H4 (cell line): ENCODE measurements around the gene CARM1. TPM values are rescaled to one million over a fixed set of nuclear protein-coding genes. Genes with fewer than 3 reads are reported as not detected.
"Not testable (repeated sequence)": the region's sequence is repeated elsewhere in the genome, so short reads cannot be mapped to it uniquely, and the experiment has no call there.

Experiments used
- DNase-seq: peaks from one replicate; pipeline ENCODE4 v3.0.0-alpha.2; 2015; ENCODE audit warnings: low spot score
- total RNA-seq: library from RNA; depleted of rRNA; stranded (reverse); fragments of >200 nt; shearing (Covaris generic); gene quantifications from 2 replicates; pipeline ENCODE4 v1.2.3, GENCODE V29; 2014; rRNA removed

CARM1 gene
- 21.0 and 21.2 TPM in 2 replicates for total RNA-seq

DNA sequence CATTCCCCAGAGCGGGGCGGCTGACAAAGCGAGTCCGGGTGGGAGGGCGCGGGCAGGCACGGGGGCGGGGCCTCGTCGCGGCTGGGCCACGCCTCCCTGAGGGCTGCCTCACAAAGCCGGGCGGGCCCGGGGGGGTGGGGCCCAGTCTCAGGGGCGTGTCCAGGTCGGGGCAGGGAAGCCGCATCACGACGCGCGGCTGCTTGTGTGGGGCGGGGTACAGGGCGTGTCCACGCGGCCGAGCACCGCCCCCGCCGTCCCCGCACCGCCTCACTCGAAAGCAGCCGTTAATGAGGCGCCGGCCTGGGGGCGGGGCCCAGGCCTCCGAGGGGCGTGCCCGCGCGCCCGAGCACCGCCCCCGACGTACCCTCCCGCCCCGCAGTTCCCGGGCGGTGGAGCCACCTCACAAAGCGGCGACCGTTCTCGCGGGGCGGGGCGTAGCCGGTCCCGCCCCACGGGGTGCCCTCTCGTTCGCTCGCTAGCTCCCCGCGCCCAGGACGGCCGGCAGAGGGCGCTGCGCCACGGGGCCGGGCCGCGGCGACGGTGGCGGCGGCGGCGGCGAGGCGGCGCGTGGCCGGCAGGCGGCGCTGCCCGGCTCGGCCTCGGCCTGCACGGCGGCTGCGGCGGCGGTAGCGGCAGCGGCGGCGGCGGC is at the start of gene CARM1:
CARM1 (plus strand) TSS at position 599 of the 649 bp plus-strand sequence. CDS start 150 bp downstream, outside the sequence.
- DNase-seq, result peak; percentile 90

DNA sequence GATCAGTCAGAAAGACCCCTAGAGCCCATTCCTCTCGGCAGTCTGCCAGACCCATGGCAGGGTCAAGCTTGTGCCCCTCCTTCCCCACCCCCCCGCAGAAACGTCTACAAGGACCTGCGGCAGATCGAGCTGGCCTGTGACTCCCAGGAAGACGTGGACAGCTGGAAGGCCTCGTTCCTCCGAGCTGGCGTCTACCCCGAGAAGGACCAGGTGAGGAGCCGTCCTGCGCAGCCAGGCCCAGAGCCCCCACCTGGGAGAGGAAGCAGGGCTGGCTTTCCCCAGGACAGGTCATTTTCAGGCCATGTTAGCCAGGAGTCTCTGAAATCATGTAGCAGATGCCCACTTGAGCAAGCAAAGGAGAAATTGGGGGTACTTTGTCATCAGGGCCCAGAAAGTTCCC is 47.7 kb upstream of the CARM1 start:
- no peak for DNase-seq

DNA sequence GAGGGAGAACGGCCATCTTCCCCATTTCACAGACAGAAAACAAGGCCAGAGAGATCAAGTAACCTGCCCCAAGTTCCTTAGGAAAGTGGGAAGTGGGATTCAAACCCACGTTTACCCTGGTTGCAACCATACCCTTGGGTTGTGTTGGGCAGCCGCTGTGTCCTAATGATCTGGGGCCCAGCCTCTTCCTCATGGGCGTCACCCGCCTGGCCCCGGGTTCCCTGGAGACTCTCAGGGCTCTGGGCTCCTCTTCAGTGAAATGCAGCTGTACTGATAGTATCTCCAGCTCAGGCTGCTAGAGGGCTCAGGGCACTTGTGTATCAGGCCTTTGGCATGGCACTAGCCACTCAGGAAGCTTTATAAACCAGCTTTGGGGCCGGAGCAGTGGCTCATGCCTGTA is 45.1 kb upstream of the CARM1 start:
- no peak for DNase-seq

DNA sequence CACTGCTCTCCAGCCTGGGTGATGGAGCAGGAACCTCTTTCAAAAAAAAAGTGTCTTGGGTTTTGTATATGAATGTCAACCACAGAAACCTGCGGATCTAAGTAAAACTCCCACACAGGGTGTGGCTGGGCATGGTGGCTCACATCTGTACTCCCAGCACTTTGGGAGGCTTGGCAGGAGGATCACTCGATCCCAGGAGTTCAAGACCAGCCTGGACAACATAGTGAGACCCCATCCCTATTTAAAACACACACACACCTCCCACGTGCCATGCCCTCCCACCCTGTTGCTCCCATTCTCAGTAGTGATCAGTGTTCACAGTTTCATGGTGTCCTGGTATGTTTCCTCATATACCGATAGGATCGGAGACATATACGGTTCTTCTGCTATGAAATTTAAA is 44.5 kb upstream of the CARM1 start:
- no peak for DNase-seq

DNA sequence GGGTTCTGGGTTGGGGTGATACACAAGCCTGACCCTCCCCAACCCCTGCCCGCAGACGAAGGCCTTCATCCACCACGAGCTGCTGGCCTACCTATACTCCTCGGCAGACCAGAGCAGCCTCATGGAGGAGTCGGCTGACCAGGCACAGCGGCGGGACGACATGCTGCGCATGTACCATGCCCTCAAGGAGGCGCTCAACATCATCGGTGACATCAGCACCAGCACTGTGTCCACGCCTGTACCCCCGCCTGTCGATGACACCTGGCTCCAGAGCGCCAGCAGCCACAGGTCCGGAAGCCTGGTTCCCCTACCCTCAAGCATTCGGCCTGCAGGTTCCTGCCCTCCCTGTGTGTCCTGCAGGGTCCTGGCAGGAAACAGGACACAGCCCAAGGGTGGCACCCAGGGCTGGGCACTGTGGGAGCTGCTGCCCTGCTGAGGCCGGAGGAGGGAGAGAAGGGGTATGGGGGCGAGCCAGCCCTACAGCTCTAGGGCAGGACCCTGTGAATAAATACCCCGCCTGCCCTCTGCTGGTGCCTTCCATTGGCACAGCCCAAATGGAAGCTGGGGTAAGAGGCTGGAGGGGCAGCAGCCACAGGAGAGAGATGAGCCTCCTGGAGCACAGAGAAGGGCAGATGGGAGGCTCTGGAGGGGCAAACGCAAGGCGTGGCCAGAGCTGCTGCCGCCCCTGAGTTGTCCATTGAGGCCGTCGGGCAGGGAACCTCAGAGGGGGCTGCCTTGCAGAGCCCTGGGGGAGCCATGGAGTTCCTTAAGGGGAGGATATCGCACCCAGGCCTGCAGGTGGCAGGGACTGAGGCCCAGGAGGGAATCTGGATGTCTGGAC is 42.2 kb upstream of the CARM1 start:
- DNase-seq, result no peak

DNA sequence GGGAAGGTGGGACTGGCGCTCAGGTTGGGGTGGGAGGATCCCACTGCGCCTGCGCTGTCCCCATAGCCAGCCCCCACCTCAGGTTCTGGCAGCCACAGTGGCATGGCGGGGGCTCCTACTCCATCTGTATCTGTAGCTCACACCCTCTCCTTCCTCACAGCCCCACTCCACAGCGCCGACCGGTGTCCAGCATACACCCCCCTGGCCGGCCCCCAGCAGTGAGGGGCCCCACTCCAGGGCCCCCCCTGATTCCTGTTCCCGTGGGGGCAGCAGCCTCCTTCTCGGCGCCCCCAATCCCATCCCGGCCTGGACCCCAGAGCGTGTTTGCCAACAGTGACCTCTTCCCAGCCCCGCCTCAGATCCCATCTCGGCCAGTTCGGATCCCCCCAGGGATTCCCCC is 41.4 kb upstream of the CARM1 start:
- no peak for DNase-seq

DNA sequence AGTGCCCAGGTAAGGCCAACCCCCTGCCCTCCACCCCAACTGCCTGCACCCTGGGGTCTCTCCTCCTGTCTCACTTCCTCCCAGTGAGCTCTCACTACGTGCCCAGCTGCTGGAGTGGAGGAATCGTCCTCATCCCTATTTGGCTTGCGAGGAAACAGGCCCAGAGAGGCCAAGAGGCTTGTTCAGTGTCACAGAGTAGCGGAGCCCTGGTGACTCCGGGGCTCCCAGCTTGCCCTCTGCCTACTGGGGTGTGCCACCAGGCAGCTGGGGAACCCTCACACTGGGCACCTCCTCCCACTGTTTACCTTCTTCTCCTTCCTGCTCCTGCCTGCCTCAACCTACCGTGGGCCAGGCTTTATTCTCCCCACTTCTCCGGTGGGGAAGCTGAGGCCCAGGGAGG is 41.0 kb upstream of the CARM1 start:
- DNase-seq, result no peak

DNA sequence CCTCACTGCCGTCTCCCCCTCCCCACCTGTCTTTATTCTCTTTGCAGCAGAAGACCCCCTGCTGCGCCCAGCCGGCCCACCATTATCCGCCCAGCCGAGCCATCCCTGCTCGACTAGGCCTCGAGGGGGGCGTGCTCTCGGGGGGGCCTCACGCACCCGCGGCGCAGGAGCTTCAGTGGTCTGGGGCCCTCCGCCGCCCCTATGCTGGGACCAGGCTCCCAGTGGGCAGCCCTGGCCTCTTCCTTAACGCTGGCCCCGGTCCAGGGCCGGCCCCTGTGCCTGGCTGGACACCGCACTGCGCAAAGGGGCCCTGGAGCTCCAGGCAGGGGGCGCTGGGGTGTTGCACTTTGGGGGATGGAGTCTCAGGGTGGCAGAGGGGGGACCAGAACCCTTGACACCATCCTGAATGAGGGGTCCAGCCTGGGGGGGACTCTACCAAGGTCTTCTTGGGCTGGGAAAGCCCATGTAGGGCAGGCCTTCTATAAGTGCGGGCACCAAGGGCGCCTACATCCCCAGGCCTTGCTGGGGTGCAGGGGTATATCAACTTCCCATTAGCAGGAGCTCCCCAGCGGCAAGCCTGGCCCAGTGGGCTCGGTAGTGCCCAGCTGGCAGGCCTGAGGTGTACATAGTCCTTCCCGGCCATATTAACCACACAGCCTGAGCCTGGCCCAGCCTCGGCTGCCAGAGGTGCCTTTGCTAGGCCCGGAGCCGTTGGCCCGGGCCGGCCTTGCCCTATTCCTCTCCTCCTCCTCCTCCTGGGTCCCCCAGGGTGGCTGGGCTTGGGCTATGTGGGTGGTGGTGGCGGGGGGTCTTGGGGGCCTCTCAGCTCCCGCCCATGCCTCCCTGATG is 40.2 kb upstream of the CARM1 start:
- no peak for DNase-seq

DNA sequence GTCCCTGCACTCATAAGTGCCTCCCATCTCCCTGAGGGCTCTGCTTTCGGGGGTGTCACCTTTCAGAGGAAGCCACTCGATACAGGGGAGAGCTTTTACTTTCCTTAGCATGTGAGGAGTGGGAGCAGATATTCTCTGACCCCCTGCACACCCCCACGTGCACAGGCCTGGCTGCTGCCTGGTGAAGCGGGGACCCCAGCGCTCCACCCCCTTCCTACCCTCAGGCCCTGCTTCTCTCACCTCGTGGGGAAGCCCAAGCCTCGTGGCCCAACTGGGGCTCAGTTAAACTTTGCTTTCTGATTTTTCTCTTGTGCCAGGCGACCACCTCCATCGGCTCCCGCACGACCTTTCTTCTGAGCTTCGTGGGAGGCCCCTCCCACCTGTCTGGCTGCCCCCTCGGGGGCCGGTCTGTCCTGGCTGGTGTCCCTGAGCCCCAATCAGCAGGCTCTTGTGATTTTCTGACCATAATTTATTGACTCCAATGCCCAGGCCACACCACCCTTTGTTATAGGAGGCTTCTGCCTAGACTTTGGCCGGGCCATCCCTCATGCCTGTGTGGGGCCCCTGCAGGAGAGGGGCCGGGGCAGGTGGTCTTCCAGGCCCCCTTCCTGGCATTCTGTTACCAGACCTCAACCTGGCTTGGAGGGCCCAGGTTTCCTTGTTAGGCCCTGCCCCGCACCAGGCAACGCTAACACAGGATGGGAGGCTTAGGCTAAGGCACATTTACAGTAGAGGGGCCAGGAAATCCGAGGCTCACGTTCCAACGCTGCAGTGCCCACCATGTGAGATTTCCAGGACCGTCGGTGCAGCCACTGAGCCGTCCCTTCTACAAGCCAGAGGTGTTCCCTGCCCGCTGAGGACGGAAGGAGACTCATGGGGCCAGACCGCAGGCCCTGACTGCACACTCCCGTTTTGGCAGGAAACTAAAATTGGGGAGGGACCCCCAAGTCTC is 39.1 kb upstream of the CARM1 start:
- DNase-seq, result no peak

DNA sequence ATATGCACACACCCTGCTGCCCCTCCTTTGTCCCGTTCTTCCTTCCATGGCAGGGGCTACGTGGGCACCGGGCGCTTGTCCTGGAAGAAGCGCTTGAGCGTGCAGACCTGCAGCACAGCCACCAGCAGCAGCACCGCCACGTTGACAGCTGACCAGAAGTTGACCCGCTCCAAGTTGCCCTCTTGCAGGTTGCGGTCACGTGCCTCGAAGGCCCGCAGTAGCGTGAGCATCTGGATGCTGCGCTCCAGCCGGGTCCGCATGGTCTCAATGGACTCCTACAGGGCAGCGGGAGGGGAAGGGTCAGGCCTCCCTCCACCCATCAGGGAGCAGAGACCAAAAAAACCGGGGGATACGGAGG is 38.4 kb upstream of the CARM1 start:
- no peak for DNase-seq

DNA sequence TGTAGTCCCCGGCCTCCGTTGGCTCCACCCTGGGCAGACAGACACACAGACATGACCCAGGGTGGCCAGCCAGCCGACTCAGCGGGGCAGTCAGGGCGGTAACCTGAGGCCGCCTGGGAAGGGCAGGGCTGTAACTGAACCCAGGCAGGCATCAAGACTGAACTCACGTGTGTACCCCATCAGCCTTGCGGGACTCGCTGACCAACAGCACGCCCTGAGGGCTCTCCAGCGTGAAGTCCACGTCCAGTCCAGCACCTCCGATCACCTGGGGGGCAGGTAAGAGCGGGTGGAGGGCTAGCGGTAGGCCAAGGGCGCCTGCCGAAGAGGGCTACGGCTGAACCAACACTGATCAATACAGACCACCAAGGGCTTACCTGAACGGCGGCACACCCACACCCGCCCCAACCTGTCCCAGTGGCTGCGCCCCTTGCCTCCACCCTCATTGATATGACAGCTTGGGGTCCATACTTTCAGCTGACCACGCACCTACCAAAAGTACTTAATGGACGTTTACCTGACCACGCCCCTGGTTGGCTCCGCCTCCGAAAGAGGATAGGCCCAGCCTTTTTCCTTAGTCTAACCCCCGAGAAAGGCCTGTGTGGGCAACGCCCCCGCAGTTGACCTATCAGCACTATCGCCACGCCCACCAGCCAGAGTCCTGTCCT is 36.1 kb upstream of the CARM1 start:
- DNase-seq, result no peak

DNA sequence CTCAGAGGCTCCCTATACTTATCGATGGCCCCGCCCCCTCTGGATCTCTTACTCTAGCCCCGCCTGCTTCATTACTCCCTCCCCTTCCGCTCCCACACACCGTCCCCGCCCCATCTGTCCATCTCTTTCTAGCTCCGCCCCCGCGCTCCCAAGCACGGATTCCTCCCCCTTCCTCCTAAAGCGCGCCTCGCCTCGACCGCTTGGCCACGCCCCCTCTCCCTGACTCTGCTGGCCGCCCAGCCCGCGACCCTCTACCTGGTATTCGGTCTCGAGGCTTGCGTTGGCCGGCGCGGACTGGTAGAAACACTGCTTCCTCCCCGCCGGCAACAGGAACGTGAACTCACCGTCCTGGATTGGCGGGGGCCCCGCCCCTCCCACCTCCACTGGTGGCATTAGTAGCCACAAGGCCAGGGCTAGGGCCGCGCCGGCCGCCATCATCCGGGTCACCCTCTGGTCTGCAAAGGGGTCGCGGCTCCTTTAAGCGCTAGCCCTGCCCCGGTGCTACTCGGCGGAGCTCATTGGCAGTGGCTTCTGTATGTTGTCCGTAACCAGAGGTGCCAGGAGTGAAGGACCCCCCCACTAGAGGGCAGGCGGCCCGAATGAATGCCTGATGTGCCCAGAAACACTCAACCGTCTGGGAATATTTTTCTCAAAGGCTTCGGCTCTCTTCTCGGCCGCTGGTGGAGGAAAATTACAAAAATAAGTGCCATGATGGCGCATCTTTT is 35.4 kb upstream of the CARM1 start, which contains the start of gene TMED1:
TMED1 (minus strand) TSS at position 459 of the 725 bp plus-strand sequence; CDS start at position 438, 21 bp downstream.
- DNase-seq, result peak; percentile 98

DNA sequence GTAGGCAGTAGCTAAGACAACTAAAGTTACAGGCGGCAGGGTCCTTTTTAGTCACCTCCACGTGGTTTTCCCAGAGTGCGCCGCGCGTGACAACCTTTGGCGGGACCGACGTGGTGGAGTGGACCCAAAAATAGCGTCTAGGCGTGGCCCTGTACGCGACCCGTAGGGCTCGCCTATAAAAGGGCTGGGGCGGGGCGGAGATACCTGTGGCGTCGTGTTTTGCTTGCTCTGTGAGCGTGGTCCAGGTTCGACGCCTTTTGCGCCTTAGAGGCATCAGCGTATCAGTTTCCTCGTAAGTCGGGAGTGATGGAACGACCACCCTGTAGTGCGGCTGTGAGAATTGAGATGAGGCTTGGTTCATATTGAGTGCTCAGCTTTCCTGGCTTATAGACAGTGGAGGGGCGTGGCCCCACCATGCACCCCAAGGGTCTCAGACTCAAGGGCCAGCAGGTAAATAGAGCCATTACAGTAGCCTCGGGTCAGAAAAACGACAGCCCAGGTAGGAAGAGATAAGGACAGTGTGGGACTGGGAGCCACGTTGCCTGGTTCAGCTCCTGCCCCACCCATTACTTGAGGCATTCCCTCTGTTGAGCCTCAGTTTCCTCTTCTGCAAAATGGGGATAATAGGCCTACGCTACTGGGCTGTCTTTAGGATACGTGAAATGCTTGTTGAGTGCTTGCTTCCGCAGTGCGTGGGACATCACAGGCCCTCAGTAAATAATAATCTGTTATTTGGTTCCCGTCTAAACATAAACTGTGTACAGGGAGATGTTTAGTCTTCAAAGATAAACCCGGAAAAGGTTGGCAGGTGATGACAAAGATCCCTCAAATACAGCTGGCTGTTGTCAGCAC is 34.6 kb upstream of the CARM1 start:
- DNase-seq, result peak; percentile 78

DNA sequence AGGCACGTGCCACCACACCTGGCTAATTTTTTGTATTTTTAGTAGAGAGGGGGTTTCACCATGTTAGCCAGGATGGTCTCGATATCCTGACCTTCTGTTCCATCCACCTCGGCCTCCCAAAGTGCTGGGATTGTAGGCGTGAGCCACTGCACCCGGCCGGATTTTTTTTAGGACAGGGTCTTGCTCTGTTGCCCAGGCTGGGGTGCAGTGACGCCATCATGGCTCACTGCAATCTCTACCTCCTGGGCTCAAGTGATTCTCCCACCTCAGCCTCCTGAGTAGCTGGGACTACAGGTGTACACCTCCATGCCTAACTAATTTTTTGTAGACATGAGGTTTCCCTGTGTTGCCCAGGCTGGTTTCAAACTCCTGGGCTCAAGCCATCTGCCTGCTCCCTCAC is 33.7 kb upstream of the CARM1 start:
- DNase-seq, result not testable (repeated sequence)

DNA sequence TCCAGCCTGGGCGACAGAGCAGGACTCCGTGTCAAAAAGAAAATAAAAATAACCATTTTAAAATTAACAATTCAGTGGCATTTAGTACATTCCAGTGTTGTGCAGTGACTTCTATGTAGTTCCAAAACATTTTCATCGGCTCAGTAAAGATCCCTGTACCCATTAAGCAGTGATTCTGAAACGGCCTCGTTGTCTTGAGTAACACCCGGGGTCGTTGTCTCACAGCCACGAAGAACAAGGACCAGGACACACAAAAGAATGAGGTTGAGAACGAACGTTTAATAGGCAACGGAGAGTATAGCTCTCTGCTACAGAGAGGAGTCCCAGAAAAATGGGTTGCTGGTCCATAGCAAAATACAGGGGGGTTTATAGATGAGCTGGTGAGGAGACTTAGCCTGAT is 33.0 kb upstream of the CARM1 start:
- DNase-seq, result no peak

DNA sequence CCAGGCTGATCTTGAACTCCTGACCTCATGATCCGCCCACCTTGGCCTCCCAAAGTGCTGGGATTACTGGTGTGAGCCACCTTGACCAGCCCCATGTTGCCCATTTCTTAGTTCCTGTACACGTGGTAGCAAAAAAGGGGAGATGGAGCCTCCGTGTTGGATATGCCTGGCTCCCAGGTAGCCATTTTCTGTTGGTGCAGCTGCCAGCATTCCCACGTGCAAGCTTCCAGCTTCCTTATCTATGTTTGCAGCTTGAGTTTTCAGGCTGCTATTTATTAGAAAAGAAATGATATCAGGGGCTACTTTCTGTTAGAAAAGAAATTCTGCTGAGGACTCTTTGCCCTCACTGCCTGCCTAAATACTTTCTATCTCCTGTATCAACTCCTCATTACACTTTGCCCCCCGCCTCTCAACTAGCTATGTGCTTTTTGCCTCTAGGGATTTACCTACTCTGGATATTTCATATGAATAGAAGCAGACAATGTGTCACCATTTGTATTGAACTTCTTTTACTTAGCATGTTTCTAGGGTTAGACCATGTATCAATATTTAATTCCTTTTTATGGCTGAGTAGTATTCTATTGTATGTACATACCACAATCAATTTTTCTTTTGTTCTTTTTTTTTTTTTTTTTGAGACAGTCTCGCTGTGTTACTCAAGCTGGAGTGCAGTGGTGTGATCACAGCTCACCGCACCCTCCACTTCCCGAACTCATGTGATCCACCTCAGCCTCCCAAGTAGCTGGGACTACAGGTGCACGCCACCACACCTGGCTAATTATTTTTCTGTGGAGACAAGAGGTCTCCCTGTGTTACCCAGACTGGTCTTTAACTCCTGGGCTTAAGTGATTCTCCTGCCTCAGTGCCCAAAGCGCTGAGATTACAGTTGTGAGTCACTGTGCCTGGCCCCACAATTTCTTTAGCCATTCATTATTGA is 32.0 kb upstream of the CARM1 start:
- no peak for DNase-seq

DNA sequence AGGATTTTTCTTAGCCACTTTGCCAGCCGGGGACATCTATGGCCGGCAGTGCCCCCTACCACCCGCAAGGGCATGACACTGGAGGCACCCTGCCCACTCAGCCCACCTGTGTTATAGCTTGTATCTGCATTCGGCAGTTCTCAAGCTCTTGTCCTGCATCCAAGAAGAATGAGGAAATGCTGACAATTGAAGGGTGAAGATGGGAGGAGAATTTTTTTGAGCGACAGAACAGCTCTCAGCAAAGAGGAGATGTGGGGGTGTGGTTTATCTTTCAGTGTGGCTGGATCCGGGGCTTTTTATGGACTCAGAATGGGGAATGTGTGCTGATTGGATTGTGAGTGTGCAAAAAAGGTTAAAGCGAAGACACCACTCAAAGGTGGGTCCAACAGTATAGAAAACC is 28.6 kb upstream of the CARM1 start:
- no peak for DNase-seq
